ENCODE measurements around the gene NOTCH4. TPM values are rescaled to one million over a fixed set of nuclear protein-coding genes. Genes with fewer than 3 reads are reported as not detected.

NOTCH4 gene
- total and polyA plus RNA-seq, 9 of the 15 experiments (the other 6 are each of a cell fraction or from before 2014, with no cell fraction given), result 0.24 to 4.3 (median 1.7) TPM

DNA sequence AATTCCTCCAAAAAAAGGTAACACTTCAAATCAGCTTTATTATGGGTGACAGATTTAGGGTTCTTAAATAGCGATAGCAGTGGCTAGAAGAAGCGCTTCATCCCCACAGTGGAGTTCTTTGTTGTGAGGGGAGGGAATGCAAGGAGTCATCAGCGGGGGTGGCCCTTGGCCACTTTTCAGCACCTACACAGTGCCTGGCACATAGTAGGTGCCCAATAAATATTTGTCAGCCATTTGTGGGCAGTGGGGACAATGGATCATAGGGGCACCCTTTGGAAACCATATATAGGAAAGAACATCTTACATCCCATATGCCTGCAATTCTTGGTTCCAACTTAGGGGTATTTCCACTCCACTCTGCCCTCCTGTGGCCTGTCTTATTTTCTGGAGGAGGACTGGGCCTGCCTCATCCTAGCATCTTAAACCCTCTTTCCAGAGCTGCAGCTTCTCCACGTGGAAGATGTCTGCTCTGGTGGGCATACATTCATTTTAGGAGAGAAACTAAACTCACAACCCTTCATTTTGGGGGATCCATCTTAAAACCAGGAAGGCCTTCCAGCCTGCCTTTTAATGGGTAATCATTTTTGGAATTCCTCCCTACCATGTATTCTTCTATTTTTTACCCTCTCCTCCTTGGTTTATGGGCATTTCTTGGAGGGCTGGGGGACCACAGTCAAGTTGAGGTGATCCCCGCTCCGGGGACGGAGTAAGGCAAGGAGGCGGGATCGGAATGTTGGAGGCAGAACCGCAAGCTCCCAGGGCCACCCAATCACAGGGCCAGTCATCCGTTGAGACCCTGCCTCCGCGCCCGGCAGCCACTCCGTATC lies 28.8 kb downstream of the NOTCH4 start (continued):
- no peak for TF ChIP-seq CBX8 (IDR thresholded peaks at IDR 0.05; ENCODE audit: borderline replicate concordance, extremely low read depth, low read depth, low read length, poor library complexity, severe bottlenecking)
- peak; percentile 77 for TF ChIP-seq SMARCA5 (IDR thresholded peaks at IDR 0.05)
- TF ChIP-seq EWSR1 (IDR thresholded peaks at IDR 0.05; ENCODE audit: borderline replicate concordance, low read depth, partially characterized antibody), result no peak
- TF ChIP-seq ZSCAN29 (IDR thresholded peaks at IDR 0.05), result no peak
- TF ChIP-seq RCOR1 (IDR thresholded peaks at IDR 0.05; ENCODE audit: borderline replicate concordance in 1 of 2, low read depth in 2 of 2, low read length in 2 of 2), result peak in 1 of 2 experiments; percentile 16; a peak in 1 of 4 replicates
- TF ChIP-seq TEAD2 (tag; IDR thresholded peaks at IDR 0.05), result peak; percentile 38; the same call in 1 of the 2 replicates
- 0 out of 2 replicates have a peak, but pooled peaks have one; percentile 67 for TF ChIP-seq FOXK1 (CRISPR knock-in tag; IDR thresholded peaks at IDR 0.05; ENCODE audit: borderline replicate concordance)
- TF ChIP-seq RBM34 (IDR thresholded peaks at IDR 0.05; ENCODE audit: borderline replicate concordance, insufficient read depth, low read length), result no peak
- TF ChIP-seq, protein P1, sequence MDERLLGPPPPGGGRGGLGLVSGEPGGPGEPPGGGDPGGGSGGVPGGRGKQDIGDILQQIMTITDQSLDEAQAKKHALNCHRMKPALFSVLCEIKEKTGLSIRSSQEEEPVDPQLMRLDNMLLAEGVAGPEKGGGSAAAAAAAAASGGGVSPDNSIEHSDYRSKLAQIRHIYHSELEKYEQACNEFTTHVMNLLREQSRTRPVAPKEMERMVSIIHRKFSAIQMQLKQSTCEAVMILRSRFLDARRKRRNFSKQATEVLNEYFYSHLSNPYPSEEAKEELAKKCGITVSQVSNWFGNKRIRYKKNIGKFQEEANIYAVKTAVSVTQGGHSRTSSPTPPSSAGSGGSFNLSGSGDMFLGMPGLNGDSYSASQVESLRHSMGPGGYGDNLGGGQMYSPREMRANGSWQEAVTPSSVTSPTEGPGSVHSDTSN (CRISPR knock-in tag; IDR thresholded peaks at IDR 0.05; ENCODE audit: low read depth), result no peak
- TF ChIP-seq, protein P1 (tag; conservative IDR thresholded peaks at IDR 0.05; ENCODE audit: low read depth), result no peak
- no peak; the same call in 1 of the 2 replicates for TF ChIP-seq POLR2H (tag; IDR thresholded peaks at IDR 0.05; ENCODE audit: low read depth)
- no peak for TF ChIP-seq MCM5 (IDR thresholded peaks at IDR 0.05; ENCODE audit: low read depth)
- no peak for TF ChIP-seq NFIC (IDR thresholded peaks at IDR 0.05)

Measured in K562 (cell line).